Effector memory CD4-positive, alpha-beta T cell (primary cell): ENCODE measurements around the gene TTC8.
A peak's percentile ranks its signal among the peaks of the same experiment; 100 is the strongest.
"Not testable (repeated sequence)": the region's sequence is repeated elsewhere in the genome, so short reads cannot be mapped to it uniquely, and the experiment has no call there.

ENCODE experiments used
- DNase-seq, 3 donors: peaks; one replicate each; pipeline ENCODE4 v3.0.0-alpha.2; 2020
- H3K27ac ChIP-seq: 2 replicates; pipeline ENCODE4 v1.7.0; 2013; ENCODE audit warnings: mild to moderate bottlenecking, low read length, moderate library complexity; ENCODE audit not compliant: insufficient read depth, poor library complexity, severe bottlenecking
- H3K27me3 ChIP-seq: replicated peaks from 2 replicates; pipeline ENCODE4 v1.7.0; 2013; ENCODE audit warnings: mild to moderate bottlenecking, low read length; ENCODE audit not compliant: insufficient read depth, control insufficient read depth, poor library complexity, severe bottlenecking
- H3K36me3 ChIP-seq: 2 replicates; pipeline ENCODE4 v1.7.0; 2013; ENCODE audit warnings: mild to moderate bottlenecking, low read length, moderate library complexity; ENCODE audit not compliant: control insufficient read depth, insufficient read depth
- H3K4me1 ChIP-seq: 2 replicates; pipeline ENCODE4 v1.7.0; 2013; ENCODE audit warnings: low read length, mild to moderate bottlenecking; ENCODE audit not compliant: control insufficient read depth, insufficient read depth, poor library complexity, severe bottlenecking
- H3K4me3 ChIP-seq: 2 replicates; pipeline ENCODE4 v1.7.0; 2013; ENCODE audit warnings: low read length, low read depth, mild to moderate bottlenecking; ENCODE audit not compliant: insufficient read depth, poor library complexity, severe bottlenecking
- H3K9me3 ChIP-seq: 2 replicates; pipeline ENCODE4 v1.7.0; 2013; ENCODE audit warnings: mild to moderate bottlenecking, low read length, moderate library complexity; ENCODE audit not compliant: control insufficient read depth
- total RNA-seq, 3 donors: gene quantifications; one replicate each; lab custom pipeline; 2026; lab: John Stamatoyannopoulos, UW

TTC8 gene
- 1.4 to 2.3 (median 1.5) reads per million in 3 donors for total RNA-seq

DNA sequence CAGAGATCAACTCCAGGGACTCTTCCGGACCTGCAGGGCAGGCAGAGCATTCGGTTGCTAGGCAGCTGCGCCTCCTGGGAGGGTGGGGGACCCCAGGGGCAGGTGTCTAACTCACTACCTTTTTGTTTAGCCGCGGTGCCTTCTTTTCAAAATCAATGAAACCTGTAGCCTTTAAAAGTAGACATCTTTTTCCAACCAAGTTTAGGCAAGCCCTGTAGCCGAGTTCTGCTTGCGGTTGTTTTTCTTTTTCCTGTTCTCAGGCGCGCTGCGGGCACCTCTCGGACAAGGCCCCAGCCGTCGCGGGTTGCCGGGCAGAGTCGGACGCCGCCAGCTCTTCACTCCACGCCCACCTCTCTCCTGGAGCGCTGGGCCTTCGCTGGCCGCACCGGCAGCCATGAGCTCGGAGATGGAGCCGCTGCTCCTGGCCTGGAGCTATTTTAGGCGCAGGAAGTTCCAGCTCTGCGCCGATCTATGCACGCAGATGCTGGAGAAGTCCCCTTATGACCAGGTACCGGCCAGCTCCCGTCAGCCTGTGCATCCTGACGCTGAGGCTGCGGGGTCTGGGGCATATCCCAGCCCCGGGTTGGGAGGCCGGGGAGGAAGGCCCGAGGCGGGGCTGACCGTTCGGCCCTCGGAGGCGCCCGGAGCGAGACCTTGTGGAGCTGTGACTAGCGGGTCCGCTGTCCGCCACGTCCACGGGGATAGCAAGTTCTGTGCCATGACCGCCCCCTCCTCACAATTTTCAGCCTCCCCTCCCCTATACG, at the start of gene TTC8:
TSS of gene TTC8 (plus strand) at position 338 of the 764 bp plus-strand sequence. CDS start at position 395, 57 bp downstream.
- no peaks in the 10 kb centered on the region for H3K36me3 ChIP-seq
- H3K4me3 ChIP-seq: peak within 1 kb of the TSS; percentile 66
- peak within 1 kb of the TSS; percentile 84 for H3K27ac ChIP-seq
- H3K9me3 ChIP-seq: no peaks in the 10 kb centered on the region
- no peaks in the 10 kb centered on the region for H3K27me3 ChIP-seq
- peak; percentile 64 to 73 (median 70) for DNase-seq
- peaks cover 10% of the 10 kb centered on the region for H3K4me1 ChIP-seq

- no peak overlapping the region for H3K4me3 ChIP-seq
- no peak overlapping the region for H3K27ac ChIP-seq
- no peaks in the 10 kb centered on the region for H3K36me3 ChIP-seq
- no peaks in the 10 kb centered on the region for H3K9me3 ChIP-seq
- H3K4me1 ChIP-seq: no peaks in the 10 kb centered on the region
- no peak for DNase-seq
- no peaks in the 10 kb centered on the region for H3K27me3 ChIP-seq
Measured at GRCh38 chr14:88775532-88775931, 48.9 kb upstream of the TTC8 start.

DNA sequence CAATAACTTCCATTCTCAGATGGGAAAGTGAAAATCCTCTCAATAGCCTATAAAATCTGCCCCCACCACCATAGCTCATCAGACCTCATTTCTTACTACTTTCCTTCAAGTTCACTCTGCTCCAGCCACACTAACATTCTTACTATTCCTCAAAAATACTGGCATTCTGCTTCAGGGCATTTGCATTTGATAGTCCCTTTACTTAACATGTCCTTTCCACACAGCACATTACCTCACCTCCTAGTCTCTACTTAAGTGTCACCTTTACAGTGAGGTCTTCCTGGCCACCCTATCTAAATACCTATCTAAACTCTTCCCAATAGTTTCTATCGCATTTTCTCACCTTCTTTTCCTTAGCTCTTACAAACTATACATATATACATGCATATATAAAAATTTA, 38.5 kb upstream of the TTC8 start:
- H3K27ac ChIP-seq: no peak overlapping the region
- no peaks in the 10 kb centered on the region for H3K27me3 ChIP-seq
- H3K36me3 ChIP-seq: no peaks in the 10 kb centered on the region
- H3K4me3 ChIP-seq: no peak overlapping the region
- no peaks in the 10 kb centered on the region for H3K9me3 ChIP-seq
- no peaks in the 10 kb centered on the region for H3K4me1 ChIP-seq
- no peak for DNase-seq

DNA sequence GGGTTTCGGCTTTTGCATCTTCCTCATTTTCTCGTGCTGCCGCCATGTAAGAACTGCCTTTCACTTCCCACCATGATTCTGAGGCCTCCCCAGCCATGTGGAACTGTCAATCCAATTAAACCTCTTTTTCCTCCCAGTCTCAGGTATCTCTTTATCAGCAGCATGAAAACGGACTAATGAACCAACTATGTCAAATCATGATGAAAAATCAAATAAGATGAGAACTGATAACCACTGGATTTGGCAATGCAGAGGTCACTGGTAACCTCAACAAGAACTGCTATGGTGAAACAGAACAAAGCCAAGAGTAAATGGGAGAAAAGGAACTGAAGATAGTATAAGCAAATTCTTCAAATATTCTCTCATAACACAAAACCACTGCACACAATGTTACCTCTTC, 37.7 kb upstream of the TTC8 start:
- H3K4me3 ChIP-seq: no peak overlapping the region
- H3K4me1 ChIP-seq: peaks cover 2% of the 10 kb centered on the region
- H3K9me3 ChIP-seq: no peaks in the 10 kb centered on the region
- DNase-seq: no peak
- H3K27ac ChIP-seq: no peak overlapping the region
- H3K36me3 ChIP-seq: no peaks in the 10 kb centered on the region
- H3K27me3 ChIP-seq: no peaks in the 10 kb centered on the region

- H3K4me1 ChIP-seq, H3K27me3 ChIP-seq, H3K27ac ChIP-seq, DNase-seq, H3K36me3 ChIP-seq, H3K9me3 ChIP-seq, H3K4me3 ChIP-seq: not testable (repeated sequence)
Measured at GRCh38 chr14:88789573-88789972, 34.9 kb upstream of the TTC8 start.

DNA sequence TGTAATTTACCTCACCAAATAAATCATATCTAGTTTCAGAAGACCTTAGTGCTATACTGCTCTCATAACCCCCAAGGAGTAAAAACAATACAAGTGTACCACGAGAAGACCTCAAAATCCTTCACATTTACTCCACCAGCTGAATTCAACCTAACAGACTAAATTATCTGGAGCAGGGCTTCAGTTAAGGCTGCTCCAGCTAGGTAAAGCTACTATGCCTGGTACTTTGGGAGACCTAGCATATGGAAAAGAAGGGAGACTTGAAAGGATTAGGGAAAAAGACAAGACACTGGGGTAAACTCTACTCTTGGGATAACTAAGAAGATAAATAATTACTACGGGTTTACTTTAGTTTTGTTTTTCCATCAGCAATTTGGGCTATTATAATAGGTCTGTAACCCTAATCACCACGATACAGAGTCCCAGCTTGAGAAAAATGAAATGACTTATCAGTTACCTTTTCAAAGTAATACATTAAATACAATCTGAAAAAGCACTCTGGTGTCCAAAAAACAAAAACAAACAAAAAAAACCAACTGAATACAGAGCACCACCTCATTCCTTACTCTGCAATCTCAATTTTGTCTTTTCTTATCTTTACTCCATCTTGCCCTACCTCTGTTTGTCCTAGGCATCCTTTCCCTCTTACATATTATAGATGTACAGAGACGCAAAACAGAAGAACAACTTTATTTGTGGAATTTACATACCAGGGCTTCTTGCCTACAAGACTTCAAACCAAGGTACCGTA, 33.8 kb upstream of the TTC8 start:
- Histone ChIP-seq H3K9me3 (no peaks in the 10 kb centered on the region), H3K27me3 (no peaks in the 10 kb centered on the region), H3K4me1 (peaks cover 7% of the 10 kb centered on the region), H3K4me3 (no peak overlapping the region), H3K27ac (no peak overlapping the region), H3K36me3 (no peaks in the 10 kb centered on the region)
- no peak for DNase-seq

DNA sequence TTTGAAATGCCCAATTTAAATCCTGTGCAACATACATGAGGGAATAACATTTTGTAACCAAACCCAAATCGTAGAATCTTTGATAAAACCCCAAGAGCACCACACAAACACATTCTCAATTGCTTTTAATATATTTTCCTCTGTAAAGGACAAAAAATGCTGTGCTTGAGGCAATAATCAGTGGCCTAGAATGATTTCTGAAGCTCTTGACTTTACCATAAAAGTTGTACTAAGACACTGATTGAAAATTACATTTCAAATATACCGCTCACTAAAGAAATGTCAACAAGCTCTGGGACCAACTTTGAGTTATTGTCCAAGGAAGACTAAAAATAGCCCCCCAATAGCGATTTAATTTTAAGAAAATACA, 33.2 kb upstream of the TTC8 start:
- peaks cover 7% of the 10 kb centered on the region for H3K4me1 ChIP-seq
- no peaks in the 10 kb centered on the region for H3K36me3 ChIP-seq
- no peaks in the 10 kb centered on the region for H3K27me3 ChIP-seq
- H3K4me3 ChIP-seq: no peak overlapping the region
- H3K27ac ChIP-seq: no peak overlapping the region
- H3K9me3 ChIP-seq: no peaks in the 10 kb centered on the region
- no peak for DNase-seq

DNA sequence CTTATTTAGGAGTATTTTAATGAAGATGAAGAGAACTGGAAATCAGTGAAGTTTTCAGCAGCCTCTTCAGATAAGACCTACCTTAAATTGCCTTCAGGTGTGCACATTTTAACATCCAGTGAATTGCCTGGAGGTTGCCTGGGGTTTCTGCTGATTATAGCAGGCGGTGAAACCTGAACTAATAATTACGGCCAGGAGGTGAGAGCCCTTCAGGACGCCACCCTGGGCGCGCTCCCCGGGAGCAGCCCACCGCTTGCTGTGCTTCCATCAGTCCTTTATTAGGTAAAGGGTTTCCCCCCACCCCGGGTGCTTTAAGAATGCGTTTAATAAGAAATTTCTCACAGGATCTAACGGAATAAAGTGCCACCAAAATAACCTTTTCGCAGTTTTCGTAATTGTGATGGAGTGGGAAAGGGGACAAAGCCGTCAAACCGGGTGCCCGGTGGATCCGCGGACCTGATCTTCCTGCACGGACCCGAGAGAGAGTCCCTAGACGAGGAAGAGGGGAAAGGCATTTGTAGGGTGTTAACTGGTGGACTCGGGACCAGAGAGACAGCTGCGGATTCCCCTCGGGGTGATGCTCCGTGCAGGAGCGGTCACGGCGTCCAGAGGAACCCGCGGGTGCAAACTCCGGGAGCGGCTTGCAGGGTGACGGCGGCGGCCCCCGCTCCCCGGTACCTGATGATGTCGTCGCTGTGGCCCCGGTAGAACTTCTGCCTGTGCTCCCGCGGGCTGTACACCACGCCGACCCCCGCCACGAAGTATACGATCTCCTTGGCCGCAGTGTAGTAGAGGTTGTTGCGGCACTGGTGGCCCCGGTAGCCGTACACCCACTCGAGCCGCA, 32.6 kb upstream of the TTC8 start:
- DNase-seq: no peak
- Histone ChIP-seq H3K36me3 (no peaks in the 10 kb centered on the region), H3K27me3 (no peaks in the 10 kb centered on the region), H3K9me3 (no peaks in the 10 kb centered on the region), H3K4me3 (peak overlapping the region; percentile 65), H3K27ac (peak overlapping the region; percentile 68), H3K4me1 (peaks cover 7% of the 10 kb centered on the region)

DNA sequence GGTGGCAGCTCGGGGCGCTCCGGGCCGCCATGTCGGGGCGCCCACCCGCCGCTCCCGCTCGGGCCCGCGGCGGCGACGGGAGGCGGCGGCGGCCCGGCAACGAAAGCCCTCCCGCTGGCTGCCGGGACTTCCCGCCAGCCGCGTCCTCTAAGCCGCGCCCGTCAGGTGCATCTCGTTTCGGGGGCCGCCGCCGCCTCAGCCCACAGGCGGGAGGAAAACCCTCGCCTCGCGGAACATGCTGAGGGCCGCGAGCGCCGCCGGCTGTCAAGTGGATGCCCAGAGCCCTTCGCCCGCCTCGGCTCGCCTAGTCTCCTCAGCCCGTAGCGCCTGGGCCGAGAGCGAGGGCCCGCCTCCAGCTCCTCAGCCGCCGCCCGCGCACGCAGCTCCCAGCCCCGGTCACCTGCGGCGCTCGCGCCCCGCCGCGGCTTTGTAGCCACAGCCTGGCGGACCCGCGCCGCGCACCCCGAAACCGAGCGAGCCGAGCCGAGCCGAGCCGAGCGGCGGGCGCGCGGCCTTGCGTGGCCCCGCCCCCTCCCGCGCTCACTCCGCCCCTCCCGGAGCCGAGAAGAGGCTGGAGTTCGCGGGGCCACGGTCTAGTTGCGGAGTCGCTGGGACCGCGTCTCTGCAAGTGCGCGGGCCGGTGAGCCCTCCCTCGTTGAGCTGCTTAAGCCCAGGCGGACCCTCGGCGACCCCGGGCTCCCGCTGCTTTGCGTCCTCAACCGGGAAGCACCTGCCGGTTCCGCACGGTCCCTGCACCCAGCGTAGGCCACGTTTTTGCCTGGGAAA, 31.8 kb upstream of the TTC8 start, which contains the start of gene EML5:
TSS of gene EML5 (minus strand) at position 481 of the 786 bp plus-strand sequence. CDS start at position 31, 450 bp downstream.
- H3K4me3 ChIP-seq: peak within 1 kb of the TSS; percentile 65
- no peaks in the 10 kb centered on the region for H3K36me3 ChIP-seq
- peak within 1 kb of the TSS; percentile 68 for H3K27ac ChIP-seq
- DNase-seq: peak; percentile 71 to 72 (median 72)
- H3K4me1 ChIP-seq: peaks cover 7% of the 10 kb centered on the region
- no peaks in the 10 kb centered on the region for H3K9me3 ChIP-seq
- no peaks in the 10 kb centered on the region for H3K27me3 ChIP-seq
